Coronary artery (tissue), 2 donors: ENCODE measurements around the gene NACC2.
A peak's percentile ranks its signal among the peaks of the same experiment; 100 is the strongest.

Source experiments
- DNase-seq: peaks from one replicate; pipeline ENCODE4 v3.0.0-alpha.2; 2017; ENCODE audit warnings: low spot score
- H3K27ac ChIP-seq, 2 donors: fragments of 200-600 bp; sonication (generic); one replicate each; pipeline ENCODE4 v1.5.1; 2016 to 2019
- H3K4me3 ChIP-seq: fragments of 200-600 bp; sonication (generic); 2 replicates; pipeline ENCODE4 v1.5.1; 2016; ENCODE audit warnings: mild to moderate bottlenecking, moderate library complexity
- CTCF ChIP-seq: fragments of 200-600 bp; sonication (generic); IDR thresholded peaks from one replicate; pipeline ENCODE4 v1.5.1; 2019; ENCODE audit warnings: antibody characterized with exemption

Gene NACC2

GRCh38 chr9:136133959-136134484 is 38.9 kb upstream of the NACC2 start:
- no peak for DNase-seq
- no peak for TF ChIP-seq CTCF
- peak overlapping the region; percentile 69 for H3K4me3 ChIP-seq

GRCh38 chr9:136133191-136133958 is 38.3 kb upstream of the NACC2 start:
- Histone ChIP-seq H3K27ac (no peak overlapping the region), H3K4me3 (peak overlapping the region; percentile 69)
- DNase-seq = no peak
- TF ChIP-seq CTCF = no peak

More at GRCh38 chr9:136133959-136134484, 38.9 kb upstream of the NACC2 start:
- H3K27ac ChIP-seq = no peak overlapping the region

- no peak overlapping the region for H3K27ac ChIP-seq
- peak overlapping the region; percentile 69 for H3K4me3 ChIP-seq
- DNase-seq = no peak
- TF ChIP-seq CTCF = no peak
Measured at GRCh38 chr9:136132512-136133050, 37.5 kb upstream of the NACC2 start.

- no peak for DNase-seq
- Histone ChIP-seq H3K27ac (no peak overlapping the region), H3K4me3 (no peak overlapping the region)
- no peak for TF ChIP-seq CTCF
Measured at GRCh38 chr9:136131629-136132511, 36.8 kb upstream of the NACC2 start.

- TF ChIP-seq CTCF = no peak
- Histone ChIP-seq H3K27ac (no peak overlapping the region), H3K4me3 (no peak overlapping the region)
- no peak for DNase-seq
Measured at GRCh38 chr9:136129176-136129575, 34.1 kb upstream of the NACC2 start.

GRCh38 chr9:136128436-136128835 is 33.3 kb upstream of the NACC2 start:
- Histone ChIP-seq H3K4me3 (no peak overlapping the region), H3K27ac (no peak overlapping the region)
- DNase-seq = no peak
- no peak for TF ChIP-seq CTCF
